Measurements from ENCODE around the gene VPS8.

GRCh38 chr3:185029086-185029485, 217.1 kb downstream of the VPS8 start:
- no peak for TF ChIP-seq POLR2A (IDR thresholded peaks at IDR 0.05; ENCODE audit: low read depth, low read length)
- TF ChIP-seq POLR2AphosphoS5 (IDR thresholded peaks at IDR 0.05; ENCODE audit: low read depth, low read length), result no peak
- no peak for TF ChIP-seq PAX5 (IDR thresholded peaks at IDR 0.05; ENCODE audit: insufficient read depth, low read length, severe bottlenecking)
- TF ChIP-seq TAF1 (IDR thresholded peaks at IDR 0.05; ENCODE audit: low read depth, low read length), result no peak
- no peak for TF ChIP-seq SPI1 (IDR thresholded peaks at IDR 0.05; ENCODE audit: low read depth, low read length)

Data from GM12891 (cell line).